Measurements from ENCODE around the gene SLC12A3. TPM values are rescaled to one million over a fixed set of nuclear protein-coding genes. Genes with fewer than 3 reads are reported as not detected.

SLC12A3 gene
- total and polyA plus RNA-seq, 2 experiments from 2014 or later: not detected

DNA sequence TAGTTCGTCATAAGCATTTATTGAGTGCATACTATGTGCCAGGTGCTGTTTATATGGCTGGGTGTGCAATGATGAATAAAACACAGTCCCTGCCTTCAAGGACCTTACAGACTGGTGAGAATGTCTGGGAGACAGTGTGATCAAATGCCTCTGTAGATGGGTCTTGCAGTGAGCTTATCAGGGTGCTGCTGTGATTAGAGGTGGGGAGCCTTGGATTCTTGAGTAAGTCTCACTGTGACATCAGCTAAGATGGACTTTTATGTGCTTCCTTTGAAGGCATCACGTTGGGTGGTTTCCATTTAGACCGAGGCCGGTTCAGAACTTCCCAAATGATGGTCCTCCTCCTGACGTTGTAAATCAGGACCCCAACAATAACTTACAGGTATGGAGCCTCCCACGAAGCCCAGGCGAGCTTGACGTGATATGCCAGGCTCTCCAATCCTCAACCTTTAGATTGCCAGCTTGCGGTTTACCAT is 76.9 kb downstream of the SLC12A3 start:
- no peak overlapping the region for H2AFZ ChIP-seq

DNA sequence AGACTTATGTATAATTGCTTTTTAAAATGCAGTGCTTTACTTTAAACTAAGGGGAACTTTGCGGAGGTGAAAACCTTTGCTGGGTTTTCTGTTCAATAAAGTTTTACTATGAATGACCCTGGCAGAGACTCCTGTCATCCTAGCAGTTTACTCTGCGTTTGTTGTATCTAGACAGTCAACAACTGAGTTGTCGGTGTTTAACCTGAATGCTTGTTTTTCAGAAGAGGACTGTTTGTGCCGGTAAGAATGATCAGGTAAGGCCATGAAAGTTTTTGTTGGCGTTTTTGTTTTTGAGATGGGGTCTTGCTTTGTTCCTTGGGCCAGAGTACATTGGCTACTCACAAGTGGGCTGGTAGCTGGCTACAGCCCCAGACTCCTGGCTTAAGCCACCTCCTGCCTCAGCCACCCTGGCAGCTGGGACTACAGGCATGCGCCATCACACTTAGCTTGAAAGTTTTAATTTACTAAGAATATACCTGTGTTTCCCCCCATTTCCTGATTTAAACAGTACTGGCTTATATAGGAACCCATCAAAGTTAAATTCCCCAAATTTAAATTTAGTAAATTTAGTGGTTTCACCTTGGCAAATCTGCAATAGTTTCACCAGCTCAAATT is 78.9 kb downstream of the SLC12A3 start:
- WGBS (ENCODE audit: low lambda C conversion rate, missing lambda C conversion rate): 93% methylated on average over 6 of the region's 6 CpGs
- peaks cover 12% of the 10 kb centered on the region for H3K79me2 ChIP-seq
- no peak overlapping the region for H2AFZ ChIP-seq
- no peak overlapping the region for H3K27ac ChIP-seq
- no peak for TF ChIP-seq EZH2phosphoT487 (IDR thresholded peaks at IDR 0.05; ENCODE audit: low read depth, severe bottlenecking, unreplicated experiment)
- TF ChIP-seq, protein P1, sequence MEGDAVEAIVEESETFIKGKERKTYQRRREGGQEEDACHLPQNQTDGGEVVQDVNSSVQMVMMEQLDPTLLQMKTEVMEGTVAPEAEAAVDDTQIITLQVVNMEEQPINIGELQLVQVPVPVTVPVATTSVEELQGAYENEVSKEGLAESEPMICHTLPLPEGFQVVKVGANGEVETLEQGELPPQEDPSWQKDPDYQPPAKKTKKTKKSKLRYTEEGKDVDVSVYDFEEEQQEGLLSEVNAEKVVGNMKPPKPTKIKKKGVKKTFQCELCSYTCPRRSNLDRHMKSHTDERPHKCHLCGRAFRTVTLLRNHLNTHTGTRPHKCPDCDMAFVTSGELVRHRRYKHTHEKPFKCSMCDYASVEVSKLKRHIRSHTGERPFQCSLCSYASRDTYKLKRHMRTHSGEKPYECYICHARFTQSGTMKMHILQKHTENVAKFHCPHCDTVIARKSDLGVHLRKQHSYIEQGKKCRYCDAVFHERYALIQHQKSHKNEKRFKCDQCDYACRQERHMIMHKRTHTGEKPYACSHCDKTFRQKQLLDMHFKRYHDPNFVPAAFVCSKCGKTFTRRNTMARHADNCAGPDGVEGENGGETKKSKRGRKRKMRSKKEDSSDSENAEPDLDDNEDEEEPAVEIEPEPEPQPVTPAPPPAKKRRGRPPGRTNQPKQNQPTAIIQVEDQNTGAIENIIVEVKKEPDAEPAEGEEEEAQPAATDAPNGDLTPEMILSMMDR (IDR thresholded peaks at IDR 0.05; ENCODE audit: poor library complexity): no peak
- TF ChIP-seq EZH2 (IDR thresholded peaks at IDR 0.05; ENCODE audit: borderline replicate concordance): no peak
- H3K9me3 ChIP-seq (ENCODE audit: low read depth): no peaks in the 10 kb centered on the region
- H3K4me1 ChIP-seq (ENCODE audit: insufficient read depth): no peaks in the 10 kb centered on the region
- H3K4me3 ChIP-seq: no peak overlapping the region
- H3K9me2 ChIP-seq (replicated peaks; ENCODE audit: insufficient read depth): no peaks in the 10 kb centered on the region
- no peak overlapping the region for H3K4me2 ChIP-seq
- peaks cover 31% of the 10 kb centered on the region for H4K20me1 ChIP-seq (ENCODE audit: insufficient read depth, poor library complexity, severe bottlenecking)
- no peaks in the 10 kb centered on the region for H3K27me3 ChIP-seq
- H3K36me3 ChIP-seq (replicated peaks; ENCODE audit: insufficient read depth, low read depth): peaks cover 4% of the 10 kb centered on the region
- DNase-seq (ENCODE audit: low spot score): no peak

More for the DNA sequence above, 76.9 kb downstream of the SLC12A3 start:
- DNase-seq (ENCODE audit: low spot score): no peak
- Histone ChIP-seq H4K20me1 (ENCODE audit: insufficient read depth, poor library complexity, severe bottlenecking) (peaks cover 45% of the 10 kb centered on the region), H3K4me3 (no peak overlapping the region), H3K27me3 (no peaks in the 10 kb centered on the region), H3K9me3 (ENCODE audit: low read depth) (no peaks in the 10 kb centered on the region), H3K27ac (no peak overlapping the region), H3K36me3 (replicated peaks; ENCODE audit: insufficient read depth, low read depth) (peaks cover 4% of the 10 kb centered on the region), H3K4me2 (no peak overlapping the region), H3K9me2 (replicated peaks; ENCODE audit: insufficient read depth) (no peaks in the 10 kb centered on the region), H3K4me1 (ENCODE audit: insufficient read depth) (no peaks in the 10 kb centered on the region), H3K79me2 (peaks cover 28% of the 10 kb centered on the region)
- 91% methylated on average over 9 of the region's 9 CpGs for WGBS (ENCODE audit: low lambda C conversion rate, missing lambda C conversion rate)
- no peak for TF ChIP-seq EZH2 (IDR thresholded peaks at IDR 0.05; ENCODE audit: borderline replicate concordance)
- no peak for TF ChIP-seq EZH2phosphoT487 (IDR thresholded peaks at IDR 0.05; ENCODE audit: low read depth, severe bottlenecking, unreplicated experiment)
- TF ChIP-seq, protein P1 (IDR thresholded peaks at IDR 0.05; ENCODE audit: poor library complexity): no peak

DNA sequence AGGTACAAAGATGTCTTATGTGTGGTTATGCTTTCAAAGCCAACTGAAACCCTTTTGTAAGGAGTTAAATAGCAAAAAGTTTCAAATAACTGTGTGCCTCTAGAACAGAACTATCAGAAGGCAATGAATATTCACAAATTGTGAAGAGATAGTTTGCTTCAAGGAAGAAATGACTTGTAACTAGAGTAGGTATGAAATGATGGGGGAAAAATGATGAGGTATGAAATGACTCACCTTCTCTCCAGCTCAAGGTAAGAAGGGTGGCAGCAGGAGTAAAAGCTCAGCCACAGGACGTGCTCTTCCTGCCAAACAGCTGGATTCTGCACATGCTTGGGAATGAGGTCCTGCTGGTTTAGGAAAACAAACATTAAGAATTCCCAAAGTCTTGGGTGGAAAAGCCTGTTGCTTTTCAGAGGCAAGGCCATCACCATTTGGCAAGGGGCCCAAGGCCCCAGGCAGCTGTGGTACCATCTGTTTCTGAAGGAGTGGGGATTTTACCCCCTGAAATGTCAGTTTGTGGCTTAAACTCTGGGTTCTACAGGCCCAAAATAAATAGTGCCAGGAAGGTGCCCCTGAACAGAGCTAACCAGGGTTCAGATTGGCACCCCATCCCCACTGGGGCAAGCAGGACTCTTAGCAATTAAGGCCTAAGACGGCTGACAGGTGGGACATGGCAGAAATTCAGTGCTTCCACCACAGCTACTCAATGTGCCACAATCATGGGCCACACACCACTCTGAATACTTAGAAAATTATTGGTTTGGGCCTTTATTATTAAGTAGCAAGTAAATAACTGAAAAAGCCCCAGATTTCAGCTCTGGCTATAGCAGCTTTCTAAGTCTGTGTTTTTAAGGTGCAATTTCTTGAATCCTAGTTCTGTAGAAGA is 80.2 kb downstream of the SLC12A3 start:
- Histone ChIP-seq H3K79me2 (peaks cover 4% of the 10 kb centered on the region), H3K27me3 (no peaks in the 10 kb centered on the region), H3K27ac (peak overlapping the region; percentile 2), H3K4me3 (no peak overlapping the region), H2AFZ (no peak overlapping the region), H3K9me2 (replicated peaks; ENCODE audit: insufficient read depth) (no peaks in the 10 kb centered on the region), H3K4me2 (no peak overlapping the region), H4K20me1 (ENCODE audit: insufficient read depth, poor library complexity, severe bottlenecking) (peaks cover 18% of the 10 kb centered on the region), H3K36me3 (replicated peaks; ENCODE audit: insufficient read depth, low read depth) (peaks cover 4% of the 10 kb centered on the region), H3K9me3 (ENCODE audit: low read depth) (no peaks in the 10 kb centered on the region), H3K4me1 (ENCODE audit: insufficient read depth) (no peaks in the 10 kb centered on the region)
- no peak for DNase-seq (ENCODE audit: low spot score)
- TF ChIP-seq EZH2 (IDR thresholded peaks at IDR 0.05; ENCODE audit: borderline replicate concordance) (no peak), EZH2phosphoT487 (IDR thresholded peaks at IDR 0.05; ENCODE audit: low read depth, severe bottlenecking, unreplicated experiment) (no peak)
- 72% methylated on average over 2 of the region's 2 CpGs for WGBS (ENCODE audit: low lambda C conversion rate, missing lambda C conversion rate)

Data from hepatocyte (in vitro differentiated cells).